ENCODE measurements around the gene SPDL1. TPM values are rescaled to one million over a fixed set of nuclear protein-coding genes. Genes with fewer than 3 reads are reported as not detected.

Gene SPDL1
- total RNA-seq, 2 donors from 2014 or later = 1.9 to 6.8 TPM

DNA sequence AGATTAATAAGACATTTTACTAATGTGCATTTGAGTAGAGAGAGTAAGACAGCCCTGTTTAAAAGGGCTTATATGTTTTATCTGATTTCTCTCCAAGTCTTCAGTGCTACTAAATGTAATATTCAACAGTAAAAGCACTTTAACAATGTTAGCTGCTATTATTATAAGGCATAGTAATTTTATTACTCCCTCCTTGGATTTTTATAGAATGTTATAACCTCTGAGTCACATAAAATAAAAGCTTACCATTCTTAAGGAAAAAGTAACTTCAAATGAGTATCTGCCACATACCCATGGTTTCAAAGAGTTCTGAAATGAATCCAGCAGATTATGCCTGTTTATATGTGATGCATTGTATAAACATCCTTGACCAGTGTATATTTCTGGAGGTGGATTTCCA, 19.0 kb downstream of the SPDL1 start:
- H3K4me3 ChIP-seq = no peak overlapping the region
- DNase-seq (ENCODE audit: low spot score) = no peak
- no peaks in the 10 kb centered on the region for H3K27me3 ChIP-seq (replicated peaks; ENCODE audit: insufficient read depth)
- H3K27ac ChIP-seq = no peak overlapping the region
- ATAC-seq (ENCODE audit: insufficient number of reproducible peaks, low FRiP score, low read depth) = no peak
- TF ChIP-seq, protein P1, sequence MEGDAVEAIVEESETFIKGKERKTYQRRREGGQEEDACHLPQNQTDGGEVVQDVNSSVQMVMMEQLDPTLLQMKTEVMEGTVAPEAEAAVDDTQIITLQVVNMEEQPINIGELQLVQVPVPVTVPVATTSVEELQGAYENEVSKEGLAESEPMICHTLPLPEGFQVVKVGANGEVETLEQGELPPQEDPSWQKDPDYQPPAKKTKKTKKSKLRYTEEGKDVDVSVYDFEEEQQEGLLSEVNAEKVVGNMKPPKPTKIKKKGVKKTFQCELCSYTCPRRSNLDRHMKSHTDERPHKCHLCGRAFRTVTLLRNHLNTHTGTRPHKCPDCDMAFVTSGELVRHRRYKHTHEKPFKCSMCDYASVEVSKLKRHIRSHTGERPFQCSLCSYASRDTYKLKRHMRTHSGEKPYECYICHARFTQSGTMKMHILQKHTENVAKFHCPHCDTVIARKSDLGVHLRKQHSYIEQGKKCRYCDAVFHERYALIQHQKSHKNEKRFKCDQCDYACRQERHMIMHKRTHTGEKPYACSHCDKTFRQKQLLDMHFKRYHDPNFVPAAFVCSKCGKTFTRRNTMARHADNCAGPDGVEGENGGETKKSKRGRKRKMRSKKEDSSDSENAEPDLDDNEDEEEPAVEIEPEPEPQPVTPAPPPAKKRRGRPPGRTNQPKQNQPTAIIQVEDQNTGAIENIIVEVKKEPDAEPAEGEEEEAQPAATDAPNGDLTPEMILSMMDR (IDR thresholded peaks at IDR 0.05) = no peak
- peaks cover 6% of the 10 kb centered on the region for H3K36me3 ChIP-seq
- H3K4me1 ChIP-seq (ENCODE audit: control insufficient read depth in 1 of 2, low read depth in 2 of 2) = no peaks in the 10 kb centered on the region
- H3K9me3 ChIP-seq = no peaks in the 10 kb centered on the region

DNA sequence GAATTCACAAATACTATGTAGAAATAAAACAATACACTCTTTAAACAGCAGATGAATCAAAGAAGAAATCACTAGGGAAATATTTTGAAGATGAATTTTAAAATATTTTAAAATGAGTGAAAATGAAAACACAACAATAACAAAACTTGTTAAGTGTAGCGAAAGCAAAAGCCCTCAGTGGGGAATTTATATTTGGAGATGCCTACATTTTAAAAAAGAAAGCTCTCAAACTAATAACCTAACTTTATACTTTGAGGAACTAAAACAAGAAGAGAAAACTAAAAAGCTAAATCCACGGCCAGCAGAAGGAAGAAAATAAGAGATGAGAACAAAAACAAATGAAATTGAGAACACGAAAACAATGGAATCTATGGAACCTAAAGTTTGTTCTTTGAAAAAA, 22.7 kb downstream of the SPDL1 start:
- TF ChIP-seq, protein P1 (IDR thresholded peaks at IDR 0.05) = no peak
- DNase-seq (ENCODE audit: low spot score) (no peak), ATAC-seq (ENCODE audit: insufficient number of reproducible peaks, low FRiP score, low read depth) (no peak)
- H3K4me3 ChIP-seq = no peak overlapping the region
- no peaks in the 10 kb centered on the region for H3K4me1 ChIP-seq (ENCODE audit: control insufficient read depth in 1 of 2, low read depth in 2 of 2)
- no peak overlapping the region for H3K27ac ChIP-seq
- no peaks in the 10 kb centered on the region for H3K9me3 ChIP-seq
- H3K36me3 ChIP-seq = no peaks in the 10 kb centered on the region
- no peaks in the 10 kb centered on the region for H3K27me3 ChIP-seq (replicated peaks; ENCODE audit: insufficient read depth)

DNA sequence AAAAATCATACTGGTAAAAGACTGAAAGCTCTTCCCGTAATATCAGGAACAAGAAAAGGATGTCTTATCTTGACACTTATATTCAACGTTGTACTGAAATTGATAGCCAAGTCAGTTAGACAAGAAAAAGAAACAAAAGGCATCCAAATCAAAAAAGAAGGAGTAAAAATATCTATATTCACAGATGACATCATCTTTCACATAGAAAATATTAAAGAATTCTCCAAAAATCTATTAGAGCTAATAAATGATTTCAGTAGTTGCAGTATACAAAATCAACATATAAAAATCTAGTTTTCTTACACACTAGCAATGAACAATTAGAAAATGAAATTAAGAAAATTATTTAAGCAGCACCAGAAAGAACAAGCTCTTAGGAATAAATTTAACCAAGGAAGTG, 24.3 kb downstream of the SPDL1 start:
- Histone ChIP-seq H3K4me3 (no peak overlapping the region), H3K4me1 (ENCODE audit: control insufficient read depth in 1 of 2, low read depth in 2 of 2) (no peaks in the 10 kb centered on the region), H3K9me3 (no peaks in the 10 kb centered on the region), H3K36me3 (no peaks in the 10 kb centered on the region), H3K27me3 (replicated peaks; ENCODE audit: insufficient read depth) (no peaks in the 10 kb centered on the region), H3K27ac (no peak overlapping the region)
- TF ChIP-seq, protein P1 (IDR thresholded peaks at IDR 0.05) = no peak
- DNase-seq (ENCODE audit: low spot score) = no peak
- no peak for ATAC-seq (ENCODE audit: insufficient number of reproducible peaks, low FRiP score, low read depth)

DNA sequence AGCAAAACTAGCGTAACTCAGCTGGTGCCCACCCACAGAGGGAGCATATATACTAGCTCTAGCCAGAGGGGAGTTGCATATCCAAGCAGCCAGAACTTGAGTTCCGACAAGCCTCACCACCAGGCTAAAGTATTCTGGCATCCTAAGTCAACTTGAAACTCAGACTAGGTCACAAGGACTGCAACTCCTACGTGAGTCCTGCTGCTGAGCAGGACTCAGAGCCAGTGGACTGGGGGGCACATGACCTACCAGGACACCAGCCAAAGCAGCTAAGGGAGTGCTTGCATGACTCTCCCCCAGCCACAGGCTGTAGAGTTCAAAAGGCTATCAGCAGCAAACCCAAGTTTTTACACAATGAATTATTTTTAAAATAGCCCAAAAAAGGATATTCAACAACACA, 26.1 kb downstream of the SPDL1 start:
- no peak overlapping the region for H3K4me3 ChIP-seq
- H3K27me3 ChIP-seq (replicated peaks; ENCODE audit: insufficient read depth) = no peaks in the 10 kb centered on the region
- H3K4me1 ChIP-seq (ENCODE audit: control insufficient read depth in 1 of 2, low read depth in 2 of 2) = no peaks in the 10 kb centered on the region
- DNase-seq (ENCODE audit: low spot score) (no peak), ATAC-seq (ENCODE audit: insufficient number of reproducible peaks, low FRiP score, low read depth) (no peak)
- no peak overlapping the region for H3K27ac ChIP-seq
- no peaks in the 10 kb centered on the region for H3K36me3 ChIP-seq
- TF ChIP-seq, protein P1 (IDR thresholded peaks at IDR 0.05) = no peak
- H3K9me3 ChIP-seq = no peaks in the 10 kb centered on the region

DNA sequence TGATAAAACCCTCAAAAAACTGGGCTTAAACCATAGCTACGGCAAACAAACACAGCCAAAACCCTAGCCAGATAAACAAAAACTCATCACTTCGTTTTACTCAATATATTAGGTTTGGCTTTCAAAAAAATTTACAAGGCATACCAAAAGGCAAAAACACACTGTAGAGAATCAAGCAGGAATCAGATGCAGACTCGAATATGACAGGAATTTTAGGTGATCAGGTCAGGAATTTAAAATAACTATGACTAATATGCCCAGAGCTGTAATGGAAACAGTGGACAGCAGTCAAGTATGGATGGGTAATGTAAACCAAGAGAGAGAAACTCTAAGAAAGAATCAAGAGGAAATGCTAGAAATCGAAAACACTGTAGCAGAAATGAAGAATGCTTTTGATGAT, 27.0 kb downstream of the SPDL1 start:
- no peak for ATAC-seq (ENCODE audit: insufficient number of reproducible peaks, low FRiP score, low read depth)
- H3K27ac ChIP-seq = no peak overlapping the region

More for the DNA sequence above, 27.0 kb downstream of the SPDL1 start:
- no peaks in the 10 kb centered on the region for H3K27me3 ChIP-seq (replicated peaks; ENCODE audit: insufficient read depth)
- DNase-seq (ENCODE audit: low spot score) = no peak
- H3K4me1 ChIP-seq (ENCODE audit: control insufficient read depth in 1 of 2, low read depth in 2 of 2) = no peaks in the 10 kb centered on the region
- no peaks in the 10 kb centered on the region for H3K9me3 ChIP-seq
- no peaks in the 10 kb centered on the region for H3K36me3 ChIP-seq
- TF ChIP-seq, protein P1 (IDR thresholded peaks at IDR 0.05) = no peak
- no peak overlapping the region for H3K4me3 ChIP-seq

All from thoracic aorta (tissue), 2 donors.